Stimulated activated CD4-positive, alpha-beta T cell treated with anti-CD3 and anti-CD28 coated beads, Interleukin-1b, Interleukin-23, amount 100 ng/mL, for 48 hours (primary cell): ENCODE measurements around the gene NCKAP5.

Experiments used
- DNase-seq: peaks from one replicate; pipeline ENCODE4 v3.0.0-alpha.2; 2020

The NCKAP5 gene

DNA sequence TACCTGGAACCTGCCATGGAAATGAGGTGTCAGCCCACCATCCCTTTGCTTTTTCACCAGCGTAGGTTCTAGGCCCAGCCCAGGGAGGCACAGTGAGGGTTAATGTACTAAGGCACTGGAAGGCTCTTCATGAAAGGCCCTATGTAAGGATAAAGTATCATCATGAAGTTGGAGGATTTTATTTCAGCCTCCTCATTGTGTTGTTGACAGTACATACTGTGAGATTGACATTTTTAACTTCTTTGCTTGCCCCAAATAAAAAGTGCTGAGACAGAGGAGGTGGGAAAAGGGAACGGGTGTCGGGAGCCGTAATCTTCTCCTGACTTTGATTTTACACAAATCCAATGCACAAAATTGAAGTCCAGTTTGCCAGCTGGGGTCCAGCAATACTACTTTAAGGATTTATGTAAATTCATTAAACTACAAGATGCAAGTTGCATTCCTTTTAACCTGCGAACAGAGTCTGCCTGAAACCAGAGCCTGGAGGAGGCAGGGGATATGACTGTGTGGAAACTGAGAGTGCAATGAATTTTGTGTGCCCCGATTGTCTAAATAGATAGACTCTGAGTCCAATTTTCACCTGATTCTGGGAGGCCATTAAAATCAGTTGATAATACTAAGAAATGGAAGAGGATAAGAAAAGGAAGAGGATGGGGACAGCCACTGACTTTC is 5.4 kb upstream of the NCKAP5 start:
- DNase-seq: no peak

DNA sequence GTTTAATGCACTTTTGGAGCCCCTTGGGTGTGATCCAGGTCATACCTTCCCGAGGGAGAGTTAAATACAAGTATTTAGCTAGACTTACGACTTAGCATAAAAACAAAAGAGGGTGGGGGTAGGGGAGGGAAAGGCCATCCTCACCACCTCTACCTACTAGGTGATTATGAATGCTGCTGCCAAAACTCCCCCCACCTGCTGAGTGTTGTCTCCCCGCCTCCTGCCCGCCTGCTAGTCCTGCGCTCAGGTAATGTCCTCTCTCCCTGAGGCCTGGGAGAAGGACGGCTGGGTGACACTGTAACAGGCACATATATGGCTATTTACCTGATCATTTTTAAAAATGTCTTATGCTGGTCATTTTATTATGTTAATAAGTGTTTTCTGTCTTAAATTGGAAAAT is 3.0 kb upstream of the NCKAP5 start:
- DNase-seq: no peak

DNA sequence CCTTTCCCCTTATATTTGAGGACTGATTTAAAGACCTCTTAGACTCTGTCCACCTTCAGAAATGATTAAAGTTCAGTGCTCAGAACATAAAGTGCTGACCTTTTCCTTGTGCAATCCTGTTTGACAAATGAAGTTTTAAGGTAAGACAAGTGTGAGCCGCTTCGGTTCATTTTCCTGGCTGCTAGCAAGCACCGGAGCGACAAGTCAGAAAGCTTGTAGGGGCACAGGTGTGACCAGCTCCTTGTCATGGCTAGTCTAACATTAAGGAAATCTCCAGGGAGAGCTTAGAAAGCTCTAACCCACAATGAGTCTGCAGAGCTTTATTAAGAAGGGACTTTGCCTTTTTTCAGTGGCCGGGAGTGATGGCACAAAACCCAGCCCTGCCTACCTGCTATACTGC is 2.3 kb upstream of the NCKAP5 start:
- no peak for DNase-seq

DNA sequence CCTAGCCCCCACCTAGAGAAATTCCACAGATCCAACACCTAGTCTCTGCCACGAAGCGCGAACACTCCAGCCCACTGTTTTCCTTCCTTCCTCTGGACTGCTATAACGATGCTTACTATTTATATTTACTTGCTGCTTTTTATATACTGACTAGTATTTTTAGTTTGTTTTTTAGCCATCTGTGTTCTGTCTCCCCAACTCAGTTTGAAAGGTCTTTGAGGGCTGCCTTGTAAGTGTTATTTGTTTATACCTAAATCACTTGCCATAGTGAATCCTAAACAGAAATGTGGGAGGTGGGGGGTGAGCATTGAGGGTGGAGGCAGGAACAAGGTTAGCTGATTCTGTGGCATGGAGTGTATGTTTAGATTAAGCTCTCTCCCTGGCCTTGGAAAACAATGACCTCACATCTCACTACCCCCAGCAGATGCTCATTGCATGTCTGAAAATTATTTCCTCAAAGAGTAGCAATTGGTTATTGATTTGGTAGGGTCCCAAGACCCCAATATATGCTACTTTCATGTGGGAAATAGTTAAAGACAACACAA is 1.1 kb upstream of the NCKAP5 start:
- DNase-seq: no peak

DNA sequence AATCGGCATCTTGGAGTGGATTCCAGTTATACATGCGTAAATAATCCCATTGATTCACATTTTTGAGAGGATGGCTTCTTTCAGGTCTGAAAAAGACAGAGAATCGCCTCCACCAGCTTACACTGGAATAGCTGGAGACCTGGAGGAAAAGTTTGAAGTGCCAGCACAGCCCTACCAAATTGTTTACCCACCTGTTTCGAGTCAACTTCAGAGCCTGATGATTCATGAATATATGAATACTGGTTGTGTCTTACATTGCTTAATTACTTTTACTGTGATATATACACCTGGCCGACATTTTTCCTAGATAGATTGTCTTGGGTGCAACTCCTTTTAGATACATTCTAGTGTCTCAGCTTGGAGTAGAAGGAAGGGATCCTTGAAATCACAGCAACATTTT is 335 bp upstream of the NCKAP5 start:
- DNase-seq: no peak

DNA sequence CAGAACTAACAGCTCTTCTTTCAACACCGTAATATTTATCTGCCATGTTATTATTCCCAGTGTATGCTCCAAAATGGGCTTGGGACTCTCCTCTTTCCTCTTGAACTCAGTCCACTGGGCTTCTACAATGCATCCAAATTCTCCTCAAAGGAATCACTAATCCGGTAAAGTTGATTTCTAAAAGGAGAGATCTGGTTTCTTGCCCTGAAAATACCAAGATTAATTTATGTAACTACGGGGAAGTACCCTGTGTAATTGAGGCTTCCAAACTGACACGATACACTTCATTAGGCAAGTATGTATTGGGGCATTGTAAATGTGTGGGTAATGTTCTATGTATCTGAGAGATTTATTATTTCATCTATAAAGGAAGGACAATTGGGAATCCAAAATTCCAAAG is 5.7 kb downstream of the NCKAP5 start:
- DNase-seq: no peak

DNA sequence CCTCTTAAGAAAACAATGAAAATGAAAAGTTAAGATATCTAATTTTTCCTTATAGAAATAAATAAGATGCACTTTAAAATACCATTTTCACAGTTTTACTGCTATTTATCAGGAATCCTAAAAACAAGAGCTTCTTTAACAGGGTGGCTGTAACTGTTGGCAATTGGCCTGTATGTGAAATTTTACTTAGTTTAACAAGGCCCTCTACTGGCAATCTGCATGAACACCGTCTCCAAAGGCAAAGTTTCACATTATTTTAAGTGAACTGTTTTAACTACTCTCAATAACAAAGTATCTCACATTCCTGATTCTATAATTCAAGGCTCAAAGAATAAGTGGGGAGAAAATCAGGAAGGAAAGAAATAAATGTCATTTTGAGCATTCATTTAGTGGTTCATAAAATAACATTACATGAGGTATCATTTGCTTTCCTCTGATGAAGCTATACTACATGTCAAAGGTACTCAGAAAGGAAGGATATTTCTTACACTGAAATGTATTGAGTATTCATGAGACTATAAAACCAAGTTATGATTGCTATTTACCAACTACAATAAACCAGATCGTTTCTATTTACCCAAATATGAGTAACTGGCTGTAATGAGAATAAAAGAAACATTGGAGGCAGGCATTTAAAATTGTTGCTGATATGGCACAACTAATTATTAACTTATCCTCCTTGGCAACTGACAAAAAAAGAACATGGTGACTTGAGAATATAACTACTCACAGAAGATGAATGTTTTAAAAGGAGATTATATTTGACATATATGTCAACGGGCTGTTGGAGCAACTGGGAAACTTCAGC is 7.0 kb downstream of the NCKAP5 start:
- DNase-seq: no peak

DNA sequence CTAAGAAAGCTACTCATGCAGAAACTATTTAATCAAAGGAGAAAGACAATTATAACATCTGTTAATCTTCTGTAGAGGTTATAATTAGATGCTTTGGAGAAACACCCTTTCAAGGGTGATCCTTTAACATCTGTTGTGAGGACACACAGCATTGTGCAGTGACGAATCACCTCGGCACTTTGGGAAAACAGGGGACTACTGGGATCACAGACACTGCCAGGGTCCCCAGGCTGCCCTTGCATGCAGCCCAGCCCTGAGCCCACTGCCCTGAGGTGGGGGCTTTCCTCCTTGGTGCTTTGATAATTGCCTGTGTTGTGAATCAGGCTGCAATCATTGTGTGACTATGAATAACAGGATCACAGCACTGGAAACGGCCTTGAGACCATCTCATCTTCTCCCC is 10.6 kb downstream of the NCKAP5 start:
- no peak for DNase-seq

DNA sequence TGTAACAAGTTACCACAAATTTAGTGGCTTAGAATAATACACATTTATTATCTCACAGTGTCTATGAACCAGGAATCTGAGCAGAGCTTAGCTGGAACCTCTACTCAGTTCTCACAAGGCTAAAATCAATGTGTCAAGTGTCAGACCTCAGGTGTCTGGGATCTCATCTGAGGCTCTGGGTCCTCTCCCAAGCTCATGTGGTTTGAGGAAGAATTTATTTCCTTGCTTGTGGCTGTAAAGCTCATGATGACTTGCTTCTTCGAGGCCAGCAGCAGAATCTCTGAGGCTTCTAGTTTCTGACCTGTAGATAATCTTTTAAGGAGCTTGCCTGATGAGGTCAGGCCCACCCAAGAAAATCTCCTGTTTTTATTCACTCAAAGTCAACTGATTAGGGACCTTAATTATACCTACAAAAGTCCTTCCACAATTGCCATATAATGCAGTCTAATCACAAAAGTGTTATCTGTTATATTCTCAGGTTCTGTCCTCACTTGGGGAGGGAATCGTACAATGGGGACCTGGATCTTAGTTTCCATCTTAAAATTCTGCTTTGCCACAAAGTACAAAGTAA is 14.3 kb downstream of the NCKAP5 start:
- DNase-seq: no peak

DNA sequence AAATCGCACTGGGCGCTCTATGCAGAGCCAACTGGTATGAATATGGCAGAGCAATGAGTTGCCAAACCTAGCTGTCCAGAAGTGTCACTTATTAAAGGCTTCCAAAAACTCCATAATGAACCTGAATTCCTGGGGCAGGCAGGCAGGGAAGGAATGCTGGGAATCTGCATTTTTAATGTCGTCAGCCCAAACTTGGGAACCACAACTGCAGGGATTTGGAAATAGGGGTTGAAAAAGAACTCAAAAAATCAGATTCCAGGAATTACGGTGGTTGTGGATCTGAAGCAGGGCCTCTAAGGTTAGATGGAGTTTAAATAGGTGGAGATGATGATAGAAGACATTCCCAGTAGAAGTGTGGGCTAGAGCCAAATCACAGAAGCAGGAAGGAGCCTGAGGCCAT is 15.0 kb downstream of the NCKAP5 start:
- DNase-seq: no peak

DNA sequence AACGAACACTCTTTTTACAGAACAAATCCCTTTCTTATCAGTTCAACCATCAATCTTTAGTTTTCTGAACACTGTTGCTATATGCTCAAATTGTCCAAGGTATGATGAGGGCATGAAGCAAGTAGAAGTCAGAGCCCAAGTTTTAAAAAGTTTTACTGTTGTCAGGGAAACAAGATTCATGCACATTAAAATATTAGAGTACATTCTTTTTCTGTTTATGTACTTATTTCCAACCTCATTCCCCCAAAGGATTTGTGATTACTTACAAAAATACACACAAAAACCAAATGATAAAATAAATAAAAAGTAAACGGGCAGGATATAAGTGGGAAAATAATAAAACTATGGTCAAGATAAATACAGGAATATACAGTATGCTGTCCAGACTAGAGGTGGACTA is 15.4 kb downstream of the NCKAP5 start:
- no peak for DNase-seq

DNA sequence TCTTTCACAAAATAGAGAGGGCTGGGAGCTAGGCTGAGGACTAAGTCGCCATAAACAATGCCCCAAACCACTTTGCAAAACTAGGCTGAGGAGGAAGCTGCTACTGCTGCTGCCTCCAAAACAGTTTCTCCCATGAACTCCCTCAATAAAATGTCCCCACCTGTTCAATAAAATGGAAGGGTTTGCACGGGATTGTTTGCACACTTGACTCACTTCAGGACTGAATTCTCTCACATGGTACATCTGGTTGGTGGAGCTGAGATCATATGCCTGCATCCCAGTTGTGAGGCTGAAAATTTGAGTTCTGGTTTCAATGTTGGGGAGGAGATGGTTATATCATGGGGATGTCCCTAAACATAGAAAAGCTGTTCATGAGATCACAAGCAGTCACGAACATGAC is 26.5 kb downstream of the NCKAP5 start:
- no peak for DNase-seq

DNA sequence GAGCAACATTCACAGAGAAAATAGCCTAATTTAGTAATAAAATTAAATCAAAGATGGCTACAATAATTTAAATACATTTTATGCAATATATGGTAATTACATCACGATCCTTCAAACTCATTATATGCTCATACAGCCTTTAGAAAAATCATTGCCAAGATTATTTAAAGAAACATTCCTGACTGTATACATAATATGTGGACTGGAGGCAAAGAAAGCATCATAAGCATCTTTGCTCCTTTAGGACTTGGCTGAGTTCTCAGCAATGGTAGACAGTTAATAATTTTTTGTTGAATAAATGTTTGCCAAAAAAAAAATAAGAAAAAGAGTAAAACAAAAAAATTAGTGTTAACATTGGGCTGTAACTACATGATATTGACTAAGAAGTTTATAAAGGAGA is 26.9 kb downstream of the NCKAP5 start:
- no peak for DNase-seq

DNA sequence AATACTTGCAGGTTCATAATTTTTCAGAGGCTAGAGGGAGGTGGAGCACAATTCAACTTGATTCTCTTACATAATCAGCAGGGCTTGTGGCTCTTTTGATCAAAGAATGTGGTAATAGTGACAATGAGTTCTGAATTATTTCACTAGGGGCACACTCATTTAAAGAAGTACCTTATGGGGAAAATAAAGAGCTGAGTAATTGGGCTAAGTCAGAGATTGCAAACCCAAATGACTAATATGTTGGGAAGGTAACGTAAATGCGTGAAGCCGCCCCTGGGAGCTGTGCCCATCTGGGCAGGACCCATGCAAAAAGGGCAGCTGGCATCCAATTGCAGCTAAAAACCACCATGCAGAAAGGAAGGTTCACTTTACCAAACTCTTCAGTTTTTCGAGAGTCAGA is 35.3 kb downstream of the NCKAP5 start:
- no peak for DNase-seq

DNA sequence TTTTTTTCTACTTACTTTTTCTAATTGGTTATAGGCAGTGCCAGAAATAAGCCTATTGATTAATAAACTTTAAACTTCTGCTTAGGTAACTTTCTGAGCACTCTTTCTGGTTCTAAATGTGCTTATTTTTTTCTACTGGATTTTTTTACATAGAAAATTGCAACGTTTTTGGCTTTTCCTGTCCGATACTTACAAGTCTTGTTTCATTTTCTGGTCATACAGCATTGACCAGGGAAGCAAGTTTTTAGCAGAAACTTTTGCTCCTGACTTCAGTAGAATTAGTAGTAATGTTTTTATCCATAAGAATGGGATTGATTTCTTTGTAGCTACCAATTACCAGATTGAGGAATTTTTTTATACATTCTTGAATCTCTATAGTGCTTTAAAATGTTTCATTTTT is 36.9 kb downstream of the NCKAP5 start:
- DNase-seq: no peak

DNA sequence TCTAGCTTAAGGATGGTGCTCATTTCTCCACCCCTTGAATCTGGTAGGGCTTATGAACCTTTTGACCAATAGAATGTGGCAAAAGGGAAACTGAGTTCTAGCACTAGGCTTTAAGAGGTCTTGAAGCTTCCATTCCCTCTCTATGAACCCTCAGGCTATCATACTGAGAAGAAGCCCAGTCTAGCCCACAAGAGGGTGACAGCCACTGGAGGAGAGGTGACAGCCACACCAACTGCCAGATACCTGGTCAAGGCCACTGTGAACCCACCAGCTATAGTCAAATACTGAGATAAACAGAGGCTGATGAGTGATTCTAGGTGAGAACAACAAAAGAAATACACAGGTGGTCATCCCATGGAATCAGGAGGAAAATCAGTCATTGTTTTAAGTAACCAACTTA is 37.6 kb downstream of the NCKAP5 start:
- DNase-seq: no peak

DNA sequence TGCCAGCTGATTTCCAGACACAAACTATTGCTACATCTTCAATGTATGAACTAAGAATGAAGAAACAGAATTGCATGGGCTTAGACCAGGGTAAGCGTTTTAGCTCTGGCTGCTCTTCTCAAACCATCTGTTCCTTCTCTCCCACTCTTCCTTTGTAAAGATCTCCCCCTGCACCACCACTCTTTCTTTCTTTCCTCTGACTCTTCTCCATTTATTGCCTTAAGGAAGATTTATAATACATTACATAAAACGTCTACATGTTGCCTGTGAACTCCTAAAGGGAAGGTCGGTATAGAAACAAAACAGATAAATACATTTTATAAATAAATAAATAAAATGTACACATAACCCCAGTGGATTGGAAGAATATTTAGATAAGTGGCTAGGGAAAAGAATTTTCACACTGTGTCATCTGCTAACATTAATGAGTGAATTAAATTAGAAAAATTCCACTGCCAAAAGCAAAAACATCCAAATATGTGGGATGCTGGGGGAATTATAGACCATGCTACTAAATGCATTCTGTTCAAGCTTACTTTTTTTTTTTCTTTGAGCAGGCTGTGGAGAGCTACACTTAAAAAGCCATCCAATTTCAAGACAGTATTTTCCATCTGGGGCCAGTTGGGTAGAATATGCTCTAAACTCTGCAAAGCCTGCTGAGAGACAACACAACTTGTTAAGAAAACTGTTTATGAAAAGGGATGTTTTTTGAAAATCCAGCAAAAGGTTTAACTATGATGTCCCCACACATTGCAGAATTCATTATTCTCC is 41.5 kb downstream of the NCKAP5 start:
- DNase-seq: no peak

DNA sequence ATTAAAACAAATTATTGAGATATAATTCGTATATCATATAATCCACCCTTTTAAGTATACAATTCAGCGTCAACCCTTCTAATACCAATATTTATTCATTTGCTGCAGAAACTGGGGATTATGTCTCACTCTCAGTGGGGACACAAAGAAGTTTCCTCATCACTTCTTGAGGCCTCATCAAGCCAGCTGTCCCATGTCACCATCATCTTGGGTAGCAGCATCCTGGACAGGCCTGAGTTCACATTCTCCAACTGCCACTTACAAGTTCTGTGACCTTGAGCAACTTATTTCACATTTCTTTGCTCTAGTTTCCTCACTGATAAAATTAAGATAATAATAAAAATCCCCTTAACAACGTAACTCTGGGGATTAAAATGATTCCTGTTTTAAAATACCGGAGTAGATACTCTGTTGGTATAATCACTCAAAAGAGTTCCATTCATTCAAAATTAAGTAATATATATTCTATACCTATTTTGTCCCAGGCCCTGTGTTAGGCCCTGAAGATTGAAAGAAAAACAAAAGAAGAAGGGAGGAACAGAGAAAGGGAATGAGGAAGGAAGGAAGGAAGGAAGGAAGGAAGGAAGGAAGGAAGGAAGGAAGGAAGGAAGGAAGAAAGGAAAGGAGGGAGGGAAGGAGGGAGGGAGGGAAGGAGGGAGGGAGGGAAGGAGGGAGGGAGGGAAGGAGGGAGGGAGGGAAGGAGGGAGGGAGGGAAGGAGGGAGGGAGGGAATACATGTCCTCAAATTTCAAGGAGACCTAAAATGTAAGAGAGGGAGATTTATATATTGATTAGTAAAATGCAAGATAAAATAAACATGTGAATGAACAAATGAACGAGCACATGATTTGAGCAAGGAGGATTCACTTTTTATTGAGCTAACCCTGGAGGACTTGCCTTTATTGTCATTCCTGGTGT is 42.4 kb downstream of the NCKAP5 start:
- no peak for DNase-seq

DNA sequence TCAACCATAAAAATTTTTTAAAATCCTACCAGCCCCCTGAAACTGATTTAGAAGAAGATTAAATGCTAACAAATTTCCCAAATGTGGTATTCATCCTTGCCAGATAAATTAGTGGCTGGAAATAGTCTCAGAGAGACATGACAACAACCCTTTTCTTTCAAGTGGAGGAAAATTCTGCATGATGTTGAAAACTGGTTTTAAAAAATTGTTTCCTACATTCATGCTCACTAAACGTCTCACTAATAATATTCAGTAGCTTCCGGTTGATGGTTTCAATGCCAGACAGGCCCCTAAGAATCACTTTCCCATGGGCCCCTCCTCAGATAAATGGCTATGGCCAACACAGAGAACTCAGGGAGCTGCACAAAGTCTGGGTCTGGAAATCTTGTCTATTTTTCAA is 43.2 kb downstream of the NCKAP5 start:
- no peak for DNase-seq

DNA sequence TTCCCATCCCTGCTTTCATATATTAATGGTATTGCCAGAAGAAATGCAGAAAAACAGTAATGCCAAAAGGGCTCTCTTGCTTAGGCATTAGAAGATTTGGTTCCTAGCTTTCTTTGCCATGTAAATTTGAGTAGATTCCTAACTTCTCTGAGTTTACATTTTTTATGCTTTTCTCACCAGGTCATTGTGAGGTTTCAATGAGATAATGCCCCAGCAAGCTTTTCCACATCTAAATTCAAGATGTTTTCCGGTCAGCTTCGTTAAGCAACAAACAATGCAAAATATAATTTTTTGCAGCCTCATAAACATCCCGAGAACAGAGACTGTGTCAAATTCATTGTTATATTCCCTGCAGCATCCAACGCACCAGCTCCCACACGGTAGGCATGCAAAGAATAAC is 44.9 kb downstream of the NCKAP5 start:
- DNase-seq: no peak

DNA sequence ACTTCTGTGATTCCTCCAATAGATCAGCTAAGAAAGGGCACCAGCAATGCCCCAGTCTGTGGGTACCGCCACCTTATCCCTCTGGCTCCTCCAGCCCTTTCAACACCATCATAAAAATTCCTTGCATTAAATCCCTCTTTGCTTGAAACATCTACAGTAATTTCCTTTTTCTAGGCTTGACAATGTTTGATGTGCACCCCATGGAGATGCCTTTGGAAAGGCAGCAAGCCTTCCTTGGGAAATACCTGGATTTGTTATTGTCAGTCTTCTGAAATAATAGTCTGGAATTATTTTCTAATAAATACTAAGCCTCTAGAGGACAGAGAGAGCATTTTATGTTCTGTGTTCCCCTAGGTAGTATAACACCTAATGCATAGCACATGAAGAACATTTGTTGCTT is 46.1 kb downstream of the NCKAP5 start:
- no peak for DNase-seq

DNA sequence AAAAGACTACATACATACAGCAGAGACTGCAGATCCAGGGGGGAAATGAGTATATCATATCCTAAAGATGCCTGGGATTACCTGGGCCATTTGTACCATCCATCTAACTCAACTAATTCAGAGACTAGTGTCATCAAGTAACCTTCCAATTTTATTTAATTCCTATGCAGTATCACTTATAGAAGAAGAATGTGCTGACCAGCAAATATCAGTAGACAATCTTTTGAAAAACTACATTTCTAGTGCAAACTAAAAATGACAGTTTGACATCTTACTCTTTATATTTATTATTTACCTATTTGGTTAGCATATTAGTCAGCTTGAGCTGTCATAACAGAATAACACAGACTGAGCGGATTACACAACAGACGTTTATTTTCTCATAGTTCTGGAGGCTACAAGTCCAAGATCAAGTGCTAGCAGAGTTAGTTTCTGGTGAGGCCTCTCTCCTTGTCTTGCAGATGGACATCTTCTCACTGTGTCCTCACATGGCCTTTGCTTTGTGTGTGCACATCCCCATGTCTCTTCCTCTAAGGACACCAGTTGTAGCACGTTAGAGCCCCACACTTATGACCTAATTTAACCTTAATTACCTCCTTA is 47.0 kb downstream of the NCKAP5 start:
- DNase-seq: no peak
